Left kidney (tissue), 2 donors: ENCODE measurements around the gene MFAP4. TPM values are rescaled to one million over a fixed set of nuclear protein-coding genes. Genes with fewer than 3 reads are reported as not detected.

ENCODE experiments used
- DNase-seq: peaks from one replicate; pipeline ENCODE4 v3.0.0-alpha.2; 2013
- polyA plus RNA-seq: library from polyadenylated mRNA; unstranded; fragments of 120-200 nt; gene quantifications from one replicate; pipeline ENCODE4 v1.2.1, GENCODE V29; 2013; ENCODE audit not compliant: insufficient read length

MFAP4 gene
- polyA plus RNA-seq, 1 donor, result 178 TPM

- DNase-seq, result no peak
These were observed 14.6 kb downstream of the MFAP4 start for GRCh38 chr17:19372439-19372838.

GRCh38 chr17:19372011-19372370, 15.0 kb downstream of the MFAP4 start:
- DNase-seq, result no peak

DNA sequence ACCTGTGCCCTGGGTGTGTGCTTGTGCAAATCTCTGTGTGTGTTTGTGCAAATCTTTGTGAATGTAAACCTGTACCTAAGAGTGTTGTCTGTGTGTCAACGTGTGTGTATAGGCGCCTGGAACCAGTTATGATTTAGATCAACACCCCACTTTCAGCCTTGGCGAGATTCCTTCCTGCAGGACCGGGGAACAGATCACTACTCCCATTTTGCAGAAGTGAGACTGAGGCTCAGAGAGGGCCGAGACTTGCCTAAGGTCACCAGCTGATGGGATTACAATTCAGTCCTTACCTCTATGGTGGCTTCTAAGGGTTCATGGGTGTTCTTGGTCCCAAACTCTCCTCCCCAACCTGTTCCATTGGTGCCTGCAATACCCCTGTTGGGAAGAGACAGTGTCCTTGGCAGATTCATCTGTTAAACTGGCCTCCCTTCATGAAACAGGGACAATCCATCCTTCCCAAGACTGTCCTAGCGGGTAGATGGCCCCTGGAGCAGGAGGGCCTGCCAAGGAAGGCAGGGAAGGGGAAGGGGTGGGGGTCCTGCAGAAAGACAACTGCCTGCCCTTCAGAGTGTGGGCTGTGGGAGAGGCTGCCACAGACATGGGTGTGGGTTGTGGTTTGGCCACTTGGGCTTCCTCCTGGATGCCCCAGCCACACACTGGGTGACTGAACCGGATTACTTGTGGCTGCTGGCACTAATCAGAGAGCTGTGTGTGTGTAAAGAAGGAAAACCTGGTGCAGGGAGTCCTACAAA, 15.6 kb downstream of the MFAP4 start:
- DNase-seq, result no peak

DNA sequence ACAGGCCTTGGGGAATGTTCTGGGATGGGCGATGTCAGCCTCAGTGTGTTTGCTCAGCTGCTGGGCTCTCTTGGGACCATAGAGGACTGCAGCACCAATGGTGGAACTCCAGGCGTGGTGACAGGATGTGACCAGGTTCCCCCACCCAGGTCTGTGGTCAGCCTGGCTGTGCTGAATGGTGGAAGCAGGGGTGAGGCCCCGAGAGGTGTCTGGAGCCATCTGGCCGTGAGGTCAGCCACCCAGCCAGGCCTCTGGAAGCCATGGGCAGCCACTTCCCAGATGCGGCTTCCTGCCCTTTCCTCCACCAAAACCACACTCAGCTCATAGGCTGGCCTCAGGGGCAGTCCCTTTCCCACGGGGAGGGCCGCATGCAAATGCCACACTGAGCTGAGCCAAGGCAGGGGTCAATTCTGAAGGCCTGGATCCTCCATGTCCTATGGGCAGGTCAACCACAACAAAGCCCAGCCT, 16.5 kb downstream of the MFAP4 start:
- no peak for DNase-seq

GRCh38 chr17:19369846-19370492, 17.0 kb downstream of the MFAP4 start:
- DNase-seq, result no peak

- DNase-seq, result no peak
These were observed 17.7 kb downstream of the MFAP4 start for GRCh38 chr17:19369107-19369778.

DNA sequence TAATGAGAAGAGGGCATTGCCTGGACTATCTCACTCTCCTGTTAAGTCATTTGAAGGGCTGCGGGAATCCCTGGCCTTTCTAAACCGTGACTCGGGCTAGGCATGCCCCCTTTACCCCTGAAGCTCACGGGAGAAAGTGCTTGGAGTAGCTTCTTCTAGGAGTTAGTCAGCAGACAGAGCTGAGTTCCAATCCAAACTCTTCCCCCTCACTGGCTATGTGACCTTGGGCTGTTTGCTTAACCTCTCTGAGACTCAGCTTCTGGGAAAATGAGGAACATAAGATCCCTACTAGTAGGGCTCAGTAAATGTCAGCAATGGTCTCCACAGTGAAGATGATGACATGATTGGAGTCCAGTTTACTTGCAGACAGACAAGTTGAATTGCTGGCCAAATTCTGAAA, 18.8 kb downstream of the MFAP4 start:
- no peak for DNase-seq

- DNase-seq, result no peak
These were observed 20.4 kb downstream of the MFAP4 start for GRCh38 chr17:19366637-19366972.

- no peak for DNase-seq
These were observed 21.0 kb downstream of the MFAP4 start for GRCh38 chr17:19365833-19366636.

- DNase-seq, result no peak
These were observed 21.5 kb downstream of the MFAP4 start for GRCh38 chr17:19365499-19365817.

DNA sequence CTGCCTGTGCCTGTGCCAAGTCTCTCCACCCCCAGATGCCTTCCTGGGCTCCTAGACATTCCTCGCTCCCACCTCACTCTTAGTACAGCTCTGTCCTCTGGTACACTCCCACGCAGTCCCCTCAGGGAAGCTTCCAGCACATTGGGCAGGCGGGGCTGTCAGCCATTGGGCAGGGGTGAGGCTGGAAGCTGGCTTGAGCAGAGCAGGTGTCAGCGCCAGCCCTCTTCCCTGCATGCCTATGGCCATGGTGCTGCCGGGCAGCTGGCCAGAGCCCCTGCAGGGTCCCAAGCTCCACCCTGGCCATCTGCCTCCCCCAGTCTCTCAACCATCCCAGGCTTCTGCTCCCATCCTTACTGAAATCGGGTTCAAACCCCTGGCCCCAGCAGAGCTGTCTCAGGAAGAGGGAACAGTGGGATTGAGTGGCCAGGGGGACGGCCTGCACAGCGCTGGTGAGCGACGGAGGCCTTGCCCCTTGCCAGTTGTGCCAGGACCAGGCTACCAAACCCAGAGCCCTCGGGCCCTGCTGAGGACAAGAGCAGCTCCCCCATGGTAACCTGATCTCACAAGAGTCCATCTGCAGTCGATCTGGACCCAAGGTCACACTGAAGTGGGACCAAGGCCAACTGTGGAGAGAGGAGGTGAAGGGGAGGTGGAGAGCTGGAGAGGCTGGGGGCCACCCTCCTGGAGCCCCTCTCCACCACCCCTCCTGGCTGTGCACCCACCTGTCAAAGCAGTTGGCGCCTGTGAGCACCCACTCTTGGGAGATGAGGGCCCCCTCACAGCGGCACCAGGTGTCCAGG, 22.1 kb downstream of the MFAP4 start:
- DNase-seq, result no peak

DNA sequence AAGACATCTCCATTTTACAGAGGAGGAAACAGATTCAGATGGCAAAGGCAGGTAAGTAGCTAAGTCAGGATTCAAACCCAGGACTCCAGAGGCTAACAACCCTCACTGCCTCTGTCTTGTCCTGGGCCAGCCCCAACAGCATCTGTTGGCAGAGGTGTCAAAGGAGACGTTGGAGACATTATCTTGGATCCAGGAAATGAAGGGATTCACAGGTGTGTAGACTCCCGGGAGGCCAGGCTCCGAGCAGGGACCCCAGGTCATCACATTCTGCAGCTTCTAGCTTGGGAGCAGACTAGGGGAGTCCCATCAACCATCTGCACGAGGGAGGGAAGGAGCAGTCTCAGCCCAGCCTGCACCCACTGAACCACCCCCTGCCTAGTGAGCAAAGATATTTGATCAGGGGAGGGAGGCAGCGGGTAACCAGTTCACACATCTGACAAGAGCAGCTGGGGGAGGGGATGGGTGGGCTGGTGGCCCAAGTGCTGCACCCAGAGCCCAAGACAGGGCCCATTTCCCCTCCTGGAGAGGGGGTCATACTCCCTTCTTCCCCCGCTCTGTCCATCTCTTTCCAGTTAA, 23.4 kb downstream of the MFAP4 start:
- DNase-seq, result no peak

- DNase-seq, result no peak
These were observed 23.9 kb downstream of the MFAP4 start for GRCh38 chr17:19363114-19363438.

DNA sequence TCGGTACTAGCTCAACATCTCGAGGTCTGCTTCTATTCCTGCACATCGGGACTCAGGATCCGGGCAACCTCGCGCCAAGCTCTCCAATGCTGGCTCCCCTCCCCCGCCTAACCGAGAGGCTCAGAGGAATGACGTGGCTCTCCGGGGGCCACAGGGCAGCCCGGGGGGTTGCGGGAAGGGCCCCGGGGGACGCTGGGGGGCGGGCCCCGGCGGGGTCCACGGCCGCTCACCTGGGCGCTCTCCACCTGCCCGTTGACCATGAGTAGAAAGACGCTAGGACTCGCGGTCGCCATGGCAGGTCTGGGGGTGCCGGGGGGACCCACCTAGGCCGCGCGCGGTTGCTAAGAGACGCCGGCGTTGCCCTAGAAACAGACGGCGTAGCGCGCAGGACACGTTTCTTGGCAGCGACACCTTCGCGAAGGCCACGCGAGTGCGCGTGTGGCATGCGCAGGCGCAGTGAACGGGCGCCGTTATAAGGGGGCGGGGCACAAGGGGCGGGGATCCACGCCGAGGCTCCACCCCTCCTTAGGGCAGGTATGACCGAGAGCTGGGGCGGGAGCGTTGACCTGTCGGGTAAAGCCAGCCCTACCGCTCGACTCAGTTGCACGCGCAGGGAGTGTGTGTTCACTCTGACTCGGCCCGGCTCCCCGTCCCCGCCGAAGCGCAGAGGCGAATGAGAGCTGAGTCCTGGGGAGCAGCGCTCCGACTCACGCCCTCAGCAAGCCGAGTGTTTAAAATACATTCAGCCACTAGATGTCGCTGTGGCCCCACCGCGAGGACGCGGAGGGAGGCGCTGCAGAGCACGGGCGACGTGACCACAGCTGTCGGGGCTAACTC, 24.5 kb downstream of the MFAP4 start, which contains the start of gene B9D1:
TSS of gene B9D1 (minus strand) at position 447 of the 837 bp plus-strand sequence. CDS start at position 293, 154 bp downstream.
- peak; percentile 90 for DNase-seq

DNA sequence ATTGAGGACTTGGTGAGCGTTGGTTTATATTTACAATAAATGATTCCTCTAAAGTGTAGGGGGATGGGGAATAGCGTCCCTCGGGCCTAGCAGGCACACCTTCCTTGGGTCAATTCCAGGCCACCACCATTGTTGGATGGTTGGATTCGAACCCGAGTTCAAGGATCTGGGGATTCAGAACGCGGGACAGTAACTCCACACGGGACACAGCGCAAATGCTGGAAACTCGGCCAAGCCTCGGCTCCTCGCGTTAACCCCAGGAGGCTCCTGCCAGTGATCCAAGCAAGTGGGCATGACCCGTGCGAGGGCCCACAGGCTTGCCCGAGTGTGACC, 25.1 kb downstream of the MFAP4 start:
- no peak for DNase-seq

- DNase-seq, result no peak
These were observed 25.7 kb downstream of the MFAP4 start for GRCh38 chr17:19361326-19361725.

DNA sequence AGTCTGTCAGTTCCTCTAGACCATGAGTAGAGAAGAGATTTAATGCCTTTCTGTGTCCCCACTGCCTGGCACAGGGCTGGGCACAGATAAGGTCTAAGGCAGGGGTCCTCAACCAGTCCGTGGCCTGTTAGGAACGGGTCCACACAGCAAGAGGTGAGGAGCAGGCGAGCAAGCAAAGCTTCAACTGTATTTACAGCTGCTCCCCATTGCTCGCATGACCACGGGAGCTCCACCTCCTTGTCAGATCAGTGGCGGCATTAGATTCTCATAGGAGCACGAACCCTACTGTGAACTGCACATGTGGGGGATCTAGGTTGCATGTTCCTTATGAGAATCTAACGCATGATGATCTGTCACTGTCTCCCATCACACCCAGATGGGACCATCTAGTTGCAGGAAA, 26.2 kb downstream of the MFAP4 start:
- no peak for DNase-seq

GRCh38 chr17:19359856-19360255, 27.1 kb downstream of the MFAP4 start:
- DNase-seq, result no peak

- DNase-seq, result no peak
These were observed 27.8 kb downstream of the MFAP4 start for GRCh38 chr17:19359151-19359550.

GRCh38 chr17:19357761-19358160, 29.2 kb downstream of the MFAP4 start:
- no peak for DNase-seq

- DNase-seq, result no peak
These were observed 29.6 kb downstream of the MFAP4 start for GRCh38 chr17:19357351-19357750.
